Upper lobe of left lung (tissue), 4 donors: ENCODE measurements around the gene BABAM2.

Experiments
- CTCF ChIP-seq, 6 experiments: fragments of 450-650 bp in 4 of 6; fragments of 200-600 bp in 2 of 6; sonication (generic) in 2 of 6; IDR thresholded peaks; one replicate each; pipeline ENCODE4 v1.5.1; 2016 to 2019; ENCODE audit warnings: antibody characterized with exemption in 6 of 6
- POLR2A ChIP-seq, 4 donors: fragments of 450-650 bp; IDR thresholded peaks; one replicate each; pipeline ENCODE4 v1.5.1; 2016 to 2017; ENCODE audit warnings: antibody characterized with exemption in 4 of 4, mild to moderate bottlenecking in 2 of 4

- no peak for TF ChIP-seq POLR2A (IDR thresholded peaks at IDR 0.05)
- TF ChIP-seq CTCF (IDR thresholded peaks at IDR 0.05), result no peak
These were observed 485.5 kb downstream of the BABAM2 start for GRCh38 chr2:28375742-28376631.
